ENCODE data around the gene SOX6. TPM values are rescaled to one million over a fixed set of nuclear protein-coding genes. Genes with fewer than 3 reads are reported as not detected.

SOX6 gene
- total RNA-seq, 4 donors from 2014 or later, result 25.3 to 42.3 (median 37.4) TPM

DNA sequence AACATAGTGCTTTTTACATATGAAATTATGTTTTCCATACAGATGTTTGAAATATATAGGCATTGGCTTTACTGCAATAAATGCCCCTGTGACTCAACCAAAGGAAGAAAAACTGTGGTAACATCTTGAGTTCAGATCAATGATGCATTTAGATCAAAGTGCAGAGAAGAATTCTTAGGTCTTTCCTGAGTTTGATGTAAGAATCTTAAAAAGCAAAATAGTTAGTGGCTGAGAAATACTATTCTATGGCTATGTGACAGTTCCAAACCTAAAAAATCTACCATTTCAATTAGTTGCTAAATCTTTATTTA is 93.7 kb downstream of the SOX6 start:
- ATAC-seq (no peak), DNase-seq (no peak)
- H3K4me1 ChIP-seq, result peaks cover 0 to 12% of the 10 kb centered on the region in 2 donors
- intact Hi-C loops (cut with DNase I; ENCODE audit: low total_unique reads), result no loop called here
- H3K4me3 ChIP-seq, result no peak overlapping the region
- H3K27me3 ChIP-seq, result no peaks in the 10 kb centered on the region
- H3K9me3 ChIP-seq, result no peaks in the 10 kb centered on the region
- TF ChIP-seq POLR2A (IDR thresholded peaks at IDR 0.05), result no peak
- TF ChIP-seq, protein P1, sequence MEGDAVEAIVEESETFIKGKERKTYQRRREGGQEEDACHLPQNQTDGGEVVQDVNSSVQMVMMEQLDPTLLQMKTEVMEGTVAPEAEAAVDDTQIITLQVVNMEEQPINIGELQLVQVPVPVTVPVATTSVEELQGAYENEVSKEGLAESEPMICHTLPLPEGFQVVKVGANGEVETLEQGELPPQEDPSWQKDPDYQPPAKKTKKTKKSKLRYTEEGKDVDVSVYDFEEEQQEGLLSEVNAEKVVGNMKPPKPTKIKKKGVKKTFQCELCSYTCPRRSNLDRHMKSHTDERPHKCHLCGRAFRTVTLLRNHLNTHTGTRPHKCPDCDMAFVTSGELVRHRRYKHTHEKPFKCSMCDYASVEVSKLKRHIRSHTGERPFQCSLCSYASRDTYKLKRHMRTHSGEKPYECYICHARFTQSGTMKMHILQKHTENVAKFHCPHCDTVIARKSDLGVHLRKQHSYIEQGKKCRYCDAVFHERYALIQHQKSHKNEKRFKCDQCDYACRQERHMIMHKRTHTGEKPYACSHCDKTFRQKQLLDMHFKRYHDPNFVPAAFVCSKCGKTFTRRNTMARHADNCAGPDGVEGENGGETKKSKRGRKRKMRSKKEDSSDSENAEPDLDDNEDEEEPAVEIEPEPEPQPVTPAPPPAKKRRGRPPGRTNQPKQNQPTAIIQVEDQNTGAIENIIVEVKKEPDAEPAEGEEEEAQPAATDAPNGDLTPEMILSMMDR (IDR thresholded peaks at IDR 0.05 in 4 of 5, conservative IDR thresholded peaks at IDR 0.05 in 1 of 5), result no peak
- in situ Hi-C loops (cut with MboI; ENCODE audit: low sequenced_read_pairs in 4 of 4), result no loop called here
- H3K36me3 ChIP-seq, result no peaks in the 10 kb centered on the region
- H3K27ac ChIP-seq, result no peak overlapping the region

DNA sequence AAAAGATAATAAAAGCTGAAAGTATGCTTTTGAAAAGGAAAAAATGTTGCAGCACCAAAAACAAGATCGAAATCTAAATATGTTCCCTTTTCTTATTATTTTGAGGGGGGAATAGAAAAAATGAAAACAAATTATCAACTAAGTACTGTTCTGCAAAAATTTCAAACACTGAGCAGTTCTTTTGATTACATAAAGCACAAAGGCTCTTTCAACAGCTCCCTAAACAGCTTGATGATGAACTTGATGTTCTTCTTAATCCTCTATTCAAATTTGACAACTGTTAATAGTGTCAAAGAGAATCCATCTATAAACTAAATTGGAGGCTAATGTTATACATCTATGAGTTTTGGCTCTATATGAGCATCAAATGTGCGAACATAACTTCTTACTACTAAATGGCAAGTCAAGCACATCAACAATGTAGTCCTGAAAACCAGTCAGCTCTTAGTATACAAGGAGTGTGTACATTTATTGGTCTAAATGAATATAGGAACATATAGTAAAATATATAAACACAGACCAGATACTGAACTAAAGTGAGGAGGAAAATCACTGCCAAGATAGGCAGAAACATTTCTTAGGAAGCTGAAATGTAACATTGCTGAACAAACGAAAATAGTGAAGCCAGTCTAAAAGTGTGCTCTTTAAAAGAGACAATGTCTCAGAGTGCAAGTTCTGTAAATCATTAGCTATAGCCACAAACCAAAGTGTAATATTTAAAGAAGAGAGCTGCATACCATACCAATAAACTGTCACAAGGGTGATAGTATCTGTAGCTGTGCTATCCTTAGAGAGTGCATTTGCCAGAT is 94.3 kb downstream of the SOX6 start:
- TF ChIP-seq, protein P1 (IDR thresholded peaks at IDR 0.05 in 4 of 5, conservative IDR thresholded peaks at IDR 0.05 in 1 of 5), result no peak
- no peak for TF ChIP-seq POLR2A (IDR thresholded peaks at IDR 0.05)
- peaks cover 0 to 12% of the 10 kb centered on the region in 2 donors for H3K4me1 ChIP-seq
- in situ Hi-C loops (cut with MboI; ENCODE audit: low sequenced_read_pairs in 4 of 4), result no loop called here
- H3K36me3 ChIP-seq, result no peaks in the 10 kb centered on the region
- no peaks in the 10 kb centered on the region for H3K9me3 ChIP-seq
- no peaks in the 10 kb centered on the region for H3K27me3 ChIP-seq
- ATAC-seq (no peak), DNase-seq (no peak)
- intact Hi-C loops (cut with DNase I; ENCODE audit: low total_unique reads), result no loop called here
- H3K4me3 ChIP-seq, result no peak overlapping the region
- no peak overlapping the region for H3K27ac ChIP-seq

DNA sequence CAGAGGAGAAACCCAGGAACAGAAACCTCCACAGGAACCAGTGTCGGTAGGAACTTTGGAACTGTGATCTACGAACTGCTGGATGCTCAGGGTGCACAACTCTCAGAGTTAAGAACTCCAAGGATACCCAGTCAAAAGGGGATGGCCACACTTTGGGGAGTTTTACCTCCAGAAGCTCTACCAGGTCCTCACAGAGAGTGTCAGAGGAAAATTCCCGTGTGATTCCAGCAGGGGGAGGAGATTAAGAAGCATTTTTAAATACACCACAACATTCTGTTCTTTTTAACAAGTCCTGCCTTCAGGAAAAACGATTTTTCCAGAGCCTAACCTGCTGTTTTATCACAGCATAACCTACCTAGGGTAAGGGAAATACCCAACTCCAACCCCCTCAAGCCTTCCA is 104.0 kb downstream of the SOX6 start:
- no peaks in the 10 kb centered on the region for H3K36me3 ChIP-seq
- in situ Hi-C loops (cut with MboI; ENCODE audit: low sequenced_read_pairs in 4 of 4) (no loop called here), intact Hi-C loops (cut with DNase I; ENCODE audit: low total_unique reads) (no loop called here)
- no peaks in the 10 kb centered on the region for H3K27me3 ChIP-seq
- DNase-seq, result no peak
- H3K27ac ChIP-seq, result no peak overlapping the region
- H3K9me3 ChIP-seq, result no peaks in the 10 kb centered on the region
- TF ChIP-seq, protein P1 (IDR thresholded peaks at IDR 0.05 in 4 of 5, conservative IDR thresholded peaks at IDR 0.05 in 1 of 5), result no peak
- no peak for TF ChIP-seq POLR2A (IDR thresholded peaks at IDR 0.05)
- no peak for ATAC-seq
- no peak overlapping the region for H3K4me3 ChIP-seq
- H3K4me1 ChIP-seq, result no peaks in the 10 kb centered on the region

DNA sequence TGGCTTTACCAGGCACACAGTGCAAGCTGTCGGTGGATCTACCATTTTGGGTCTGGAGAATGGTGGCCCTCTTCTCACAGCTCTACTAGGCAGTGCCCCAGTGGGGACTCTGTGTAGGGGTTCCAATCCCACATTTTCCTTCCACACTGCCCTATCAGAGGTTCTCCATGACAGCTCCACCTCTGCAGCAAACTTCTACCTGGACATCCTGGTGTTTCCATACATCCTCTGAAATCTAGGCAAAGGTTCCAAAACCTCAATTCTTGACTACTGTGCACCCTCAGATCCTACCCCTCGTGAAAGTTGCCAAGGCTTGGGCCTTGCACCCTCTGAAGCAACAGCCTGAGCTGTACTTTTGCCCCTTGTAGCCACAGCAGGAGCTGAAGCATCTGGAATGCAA is 108.1 kb downstream of the SOX6 start:
- TF ChIP-seq POLR2A (IDR thresholded peaks at IDR 0.05), result no peak
- in situ Hi-C loops (cut with MboI; ENCODE audit: low sequenced_read_pairs in 4 of 4), result no loop called here
- Histone ChIP-seq H3K27ac (no peak overlapping the region), H3K27me3 (no peaks in the 10 kb centered on the region), H3K4me3 (no peak overlapping the region), H3K36me3 (no peaks in the 10 kb centered on the region), H3K9me3 (no peaks in the 10 kb centered on the region), H3K4me1 (no peaks in the 10 kb centered on the region)
- ATAC-seq (no peak), DNase-seq (no peak)
- intact Hi-C loops (cut with DNase I; ENCODE audit: low total_unique reads), result no loop called here

DNA sequence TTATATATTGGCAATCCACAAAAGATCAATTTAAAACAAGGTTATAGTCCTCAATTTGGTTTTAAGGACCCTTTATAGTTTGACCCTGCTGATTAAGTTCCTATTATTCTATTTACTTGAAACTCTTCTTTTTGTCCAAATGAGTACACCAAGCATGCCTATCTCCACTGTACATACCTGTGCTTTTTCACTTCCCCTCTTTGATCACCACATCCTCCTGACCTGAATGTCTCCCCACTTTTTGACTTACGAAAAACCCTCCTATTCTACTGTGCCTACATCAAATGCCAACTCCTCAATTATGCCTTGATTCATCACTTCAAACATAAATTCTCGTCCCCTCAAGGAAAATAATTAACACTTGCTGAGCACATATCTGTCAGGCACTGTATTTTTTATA is 113.5 kb downstream of the SOX6 start:
- Histone ChIP-seq H3K4me1 (peaks cover 18 to 20% of the 10 kb centered on the region in 2 donors), H3K36me3 (no peaks in the 10 kb centered on the region), H3K4me3 (no peak overlapping the region), H3K27me3 (no peaks in the 10 kb centered on the region), H3K27ac (no peak overlapping the region), H3K9me3 (no peaks in the 10 kb centered on the region)
- TF ChIP-seq, protein P1 (IDR thresholded peaks at IDR 0.05 in 4 of 5, conservative IDR thresholded peaks at IDR 0.05 in 1 of 5), result no peak
- no peak for TF ChIP-seq POLR2A (IDR thresholded peaks at IDR 0.05)
- intact Hi-C loops (cut with DNase I; ENCODE audit: low total_unique reads) (no loop called here), in situ Hi-C loops (cut with MboI; ENCODE audit: low sequenced_read_pairs in 4 of 4) (no loop called here)
- DNase-seq (no peak), ATAC-seq (no peak)
